HepG2 (cell line): Measurements from ENCODE around the gene APBB3. TPM values are rescaled to one million over a fixed set of nuclear protein-coding genes. Genes with fewer than 3 reads are reported as not detected.

Source experiments
- ATAC-seq: fragments of 200-7000 bp; cut with Tn5 transposase; 3 replicates; pipeline ENCODE4 v1.9.1; 2020; ENCODE audit warnings: mild to moderate bottlenecking, moderate library complexity
- BruUV-seq: library from RNA; stranded (reverse); fragments of 400-500 nt; replicated peaks from 2 replicates; lab custom pipeline; 2021; lab: Mats Ljungman, UMichigan
- CTCF ChIA-PET: fragments of 300-600 bp; formaldehyde crosslinking; extraction: SDS; loops from one replicate; lab custom pipeline; 2021; ENCODE audit warnings: low total read pairs, inconsistent platforms, low intra/inter-chr PET ratio; lab: Yijun Ruan, JAX
- POLR2A ChIA-PET: fragments of 350-600 bp; sonication (Branson Sonifier 250); formaldehyde crosslinking; loops from one replicate; lab custom pipeline; 2020; ENCODE audit warnings: antibody characterized with exemption, inconsistent platforms; lab: Yijun Ruan, JAX
- DNase-seq: peaks from one replicate; pipeline ENCODE4 v3.0.0-alpha.2; 2015; ENCODE audit warnings: low spot score
- FAIRE-seq: peaks from 3 replicates; lab custom pipeline; 2011; peaks lifted over from hg19 to GRCh38; lab: Jason Lieb, UNC
- H2AFZ ChIP-seq: one replicate; pipeline ENCODE4 v1.6.1; 2011; ENCODE audit warnings: low read length, inconsistent platforms
- H3K27ac ChIP-seq: fragments of 300-600 bp; 3 replicates; pipeline ENCODE4 v1.8.0; 2011; ENCODE audit warnings: mixed run types, mild to moderate bottlenecking, mixed read lengths, low read length, inconsistent platforms; ENCODE audit not compliant: insufficient read depth; ENCODE audit errors: extremely low read length
- H3K27me3 ChIP-seq, 2 experiments: fragments of 200-600 bp in 1 of 2; 2 replicates in 1 of 2; 3 replicates in 1 of 2; pipeline versions ENCODE4 v1.6.0 to v1.8.0; 2011; ENCODE audit warnings: low read length in 2 of 2, mild to moderate bottlenecking in 2 of 2, moderate library complexity in 2 of 2, inconsistent platforms in 1 of 2; ENCODE audit not compliant: insufficient read depth in 2 of 2, control insufficient read depth in 1 of 2
- H3K36me3 ChIP-seq, 2 experiments: fragments of 200-600 bp in 1 of 2; replicated peaks in 1 of 2; 2 replicates in 1 of 2; 3 replicates in 1 of 2; pipeline versions ENCODE4 v1.5.1 to v1.8.0; 2011; ENCODE audit warnings: low read length in 2 of 2, inconsistent platforms in 1 of 2; ENCODE audit not compliant: insufficient read depth in 2 of 2, control insufficient read depth in 1 of 2
- H3K4me1 ChIP-seq: 2 replicates; pipeline ENCODE4 v1.5.1; 2012; ENCODE audit warnings: low read length, inconsistent platforms; ENCODE audit not compliant: insufficient read depth
- H3K4me2 ChIP-seq: 2 replicates; pipeline ENCODE4 v1.6.0; 2011; ENCODE audit warnings: low read depth, low read length, inconsistent platforms
- H3K4me3 ChIP-seq, 3 experiments: fragments of 200-600 bp in 1 of 3; sonication (generic), shearing (Covaris generic) in 1 of 3; replicated peaks in 1 of 3; 2 replicates each; pipeline ENCODE4 v1.5.1; 2011 to 2016; ENCODE audit warnings: low read length in 3 of 3, inconsistent platforms in 2 of 3, low read depth in 2 of 3, mild to moderate bottlenecking in 2 of 3, control low read depth in 1 of 3, mixed read lengths in 1 of 3; ENCODE audit not compliant: insufficient read depth in 1 of 3
- H3K79me2 ChIP-seq: one replicate; pipeline ENCODE4 v1.6.1; 2011; ENCODE audit warnings: low read length, inconsistent platforms; ENCODE audit not compliant: insufficient read depth
- H3K9ac ChIP-seq: 2 replicates; pipeline ENCODE4 v1.6.0; 2011; ENCODE audit warnings: mild to moderate bottlenecking, low read depth, low read length, inconsistent platforms; ENCODE audit not compliant: insufficient read depth
- H3K9me3 ChIP-seq: 2 replicates; pipeline ENCODE4 v1.5.1; 2012; ENCODE audit warnings: mild to moderate bottlenecking, low read length
- H4K20me1 ChIP-seq: 2 replicates; pipeline ENCODE4 v1.6.0; 2011; ENCODE audit warnings: inconsistent platforms, mild to moderate bottlenecking, low read length, moderate library complexity; ENCODE audit not compliant: insufficient read depth
- ARNT ChIP-seq: fragments of 450-650 bp; IDR thresholded peaks from 2 replicates; pipeline ENCODE4 v1.6.1; 2017
- CEBPB ChIP-seq: IDR thresholded peaks from 2 replicates; pipeline ENCODE4 v1.6.1; 2011; ENCODE audit warnings: low read depth, low read length, improper control_type of control experiment, borderline replicate concordance
- DPF2 ChIP-seq: sonication (generic); formaldehyde crosslinking; IDR thresholded peaks from 2 replicates; pipeline ENCODE4 v1.4.0; 2020; ENCODE audit warnings: mild to moderate bottlenecking, low read depth, missing genetic modification reagents, borderline replicate concordance
- EED ChIP-seq: sonication (generic); formaldehyde crosslinking; IDR thresholded peaks from 2 replicates; pipeline ENCODE4 v1.5.0; 2020; ENCODE audit warnings: mild to moderate bottlenecking, missing genetic modification reagents
- ELF1 ChIP-seq: sonication (generic); formaldehyde crosslinking; IDR thresholded peaks from 2 replicates; pipeline ENCODE4 v1.4.0; 2020; ENCODE audit warnings: missing genetic modification reagents
- MAFF ChIP-seq: IDR thresholded peaks from 2 replicates; pipeline ENCODE4 v1.6.1; 2011; ENCODE audit warnings: low read depth, low read length, improper control_type of control experiment
- NONO ChIP-seq, 2 experiments: fragments of 450-650 bp in 1 of 2; sonication (generic) in 1 of 2; formaldehyde crosslinking in 1 of 2; IDR thresholded peaks in 1 of 2; conservative IDR thresholded peaks in 1 of 2; 2 replicates each; pipeline versions ENCODE4 v1.6.1 to v1.8.0; 2017 to 2022; ENCODE audit warnings: mild to moderate bottlenecking in 1 of 2, missing genetic modification reagents in 1 of 2, moderate library complexity in 1 of 2
- RBM39 ChIP-seq: fragments of 200-400 bp; formaldehyde crosslinking; IDR thresholded peaks from one replicate; pipeline ENCODE4 v1.6.1; 2018; ENCODE audit warnings: antibody characterized with exemption, mild to moderate bottlenecking, low read depth, low read length; ENCODE audit not compliant: poor library complexity, severe bottlenecking
- REL ChIP-seq: sonication (generic); formaldehyde crosslinking; conservative IDR thresholded peaks from 2 replicates; pipeline ENCODE4 v1.8.0; 2022; ENCODE audit warnings: mild to moderate bottlenecking, missing genetic modification reagents, moderate library complexity
- TEAD3 ChIP-seq: optimal IDR thresholded peaks from 2 replicates; pipeline ENCODE3; 2016; ENCODE audit warnings: borderline replicate concordance
- ZMYM4 ChIP-seq: sonication (generic); formaldehyde crosslinking; IDR thresholded peaks from 2 replicates; pipeline ENCODE4 v1.8.1; 2023; ENCODE audit warnings: mild to moderate bottlenecking, missing genetic modification reagents
- ZNF251 ChIP-seq: sonication (generic); formaldehyde crosslinking; IDR thresholded peaks from 2 replicates; pipeline ENCODE4 v1.9.0; 2021; ENCODE audit warnings: mild to moderate bottlenecking, missing genetic modification reagents
- ZNF350 ChIP-seq: sonication (generic); formaldehyde crosslinking; IDR thresholded peaks from 2 replicates; pipeline ENCODE4 v1.4.0; 2020; ENCODE audit warnings: mild to moderate bottlenecking, low read depth, missing genetic modification reagents, borderline replicate concordance
- ZNF660 ChIP-seq: sonication (generic); formaldehyde crosslinking; IDR thresholded peaks from 2 replicates; pipeline ENCODE4 v1.5.1; 2020; ENCODE audit warnings: mild to moderate bottlenecking, low read depth, missing genetic modification reagents, borderline replicate concordance
- WGBS: methylation state at CpG from one replicate; pipeline ENCODE4 v1.1.6; 2017; ENCODE audit warnings: low lambda C conversion rate; 5-methylcytosine and 5-hydroxymethylcytosine counted together
- in situ Hi-C: cut with HindIII; loops from 2 replicates; pipeline ENCODE4 v1.10.0; 2017; ENCODE audit warnings: low pct_unique_long_range_greater_than_20kb; ENCODE audit not compliant: extremely low pct_ligation_motif_present
- intact Hi-C: fragments of 100-400 bp; cut with micrococcal nuclease; formaldehyde crosslinking; loops from one replicate; pipeline ENCODE4 v1.10.0; 2022; ENCODE audit not compliant: unreplicated experiment
- polyA plus RNA-seq, 8 experiments: library from polyadenylated mRNA; depleted of rRNA in 3 of 8; stranded (reverse) in 7 of 8; unstranded in 1 of 8; fragments of >200 nt; fragmentation: Illumina TruSeq in 4 of 8; extraction: Trizol in 4 of 8; gene quantifications; 2 replicates each; pipeline versions ENCODE4 v1.2.1 to v1.2.3, GENCODE V29; 2011 to 2016; ENCODE audit warnings: low read depth in 4 of 8, missing spikeins in 1 of 8, mixed read lengths in 1 of 8; ENCODE audit not compliant: insufficient read depth in 1 of 8
- total RNA-seq, 5 experiments: library from RNA; depleted of rRNA; stranded (reverse); fragments of >200 nt; fragmentation: Illumina TruSeq; extraction: Trizol; gene quantifications; 2 replicates each; pipeline ENCODE4 v1.2.3, GENCODE V29; 2016; ENCODE audit warnings: low read depth in 1 of 5
- TF ChIP-seq, protein P1 (sequence below): sonication (generic); formaldehyde crosslinking; IDR thresholded peaks from 2 replicates; pipeline ENCODE4 v1.4.0; 2020; ENCODE audit warnings: missing genetic modification reagents, low read depth, mild to moderate bottlenecking, borderline replicate concordance
- TF ChIP-seq, protein P2 (sequence below): sonication (generic); formaldehyde crosslinking; IDR thresholded peaks from 2 replicates; pipeline ENCODE4 v1.4.0; 2020; ENCODE audit warnings: mild to moderate bottlenecking, low read depth, missing genetic modification reagents
- TF ChIP-seq, protein P3 (sequence below): IDR thresholded peaks from 2 replicates; pipeline ENCODE4 v1.6.1; 2018; ENCODE audit warnings: missing genetic modification reagents, mild to moderate bottlenecking, missing compliant biosample characterization
- TF ChIP-seq, protein P4 (sequence below): IDR thresholded peaks from 2 replicates; pipeline ENCODE4 v1.6.1; 2016

The APBB3 gene
- total and polyA plus RNA-seq, 2 of the 13 experiments (the other 11 are each of a cell fraction or from before 2014, with no cell fraction given), result 0.38 to 0.78 TPM

DNA sequence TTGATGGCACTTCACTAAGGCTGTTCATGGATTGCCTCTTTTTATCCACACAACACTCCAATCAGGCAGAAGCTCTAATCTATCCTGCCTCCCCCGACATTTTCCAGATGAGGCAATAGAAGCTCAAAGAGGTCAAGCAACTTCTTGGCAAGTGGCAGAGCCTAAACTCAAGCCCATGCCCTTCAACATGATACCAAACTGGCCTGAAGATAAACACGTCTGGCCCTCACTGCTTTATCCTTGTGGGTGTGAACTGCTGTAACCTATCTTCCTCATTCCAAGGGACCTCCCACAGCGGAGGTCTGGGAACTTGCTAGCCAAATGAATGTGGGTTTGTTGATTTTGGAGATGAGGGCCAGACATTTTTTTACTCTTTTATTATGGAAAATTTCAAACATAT, 9.8 kb upstream of the APBB3 start:
- POLR2A ChIA-PET, result no interaction called here
- Histone ChIP-seq H3K27me3 (no peaks in the 10 kb centered on the region), H3K4me1 (peaks cover 47% of the 10 kb centered on the region), H4K20me1 (no peaks in the 10 kb centered on the region), H2AFZ (peak overlapping the region; percentile 56), H3K27ac (no peak overlapping the region), H3K36me3 (no peaks in the 10 kb centered on the region), H3K4me2 (peak overlapping the region; percentile 52), H3K9ac (no peak overlapping the region), H3K4me3 (no peak overlapping the region), H3K79me2 (no peaks in the 10 kb centered on the region), H3K9me3 (no peaks in the 10 kb centered on the region)
- intact Hi-C loops (loop anchor here (2.0 kb wide), 1 partner anchor 37 kb away; no protein-coding TSS in a partner anchor), in situ Hi-C loops (no loop called here)
- WGBS, result 8% methylated on average over 3 of the region's 3 CpGs
- BruUV-seq, result no TSS peak
- CTCF ChIA-PET, result interaction anchor here (4.0 kb wide), 1 partner anchor 61 kb away, joined by 11 read pairs; no protein-coding TSS in a partner anchor
- TF ChIP-seq ZMYM4 (CRISPR knock-in tag) (no peak), ARNT (no peak), CEBPB (no peak), ZNF660 (CRISPR knock-in tag) (no peak), RBM39 (no peak), ZNF251 (CRISPR knock-in tag) (no peak), EED (no peak), MAFF (no peak), DPF2 (no peak), TEAD3 (CRISPR knock-in tag) (peak; percentile 72), REL (CRISPR knock-in tag) (no peak), ELF1 (CRISPR knock-in tag) (0 out of 2 replicates have a peak, but pooled peaks have one; percentile 9), ZNF350 (CRISPR knock-in tag) (no peak), NONO (IDR thresholded peaks at IDR 0.05) (no peak), NONO (CRISPR knock-in tag; conservative IDR thresholded peaks at IDR 0.05) (no peak)
- TF ChIP-seq, protein P1, sequence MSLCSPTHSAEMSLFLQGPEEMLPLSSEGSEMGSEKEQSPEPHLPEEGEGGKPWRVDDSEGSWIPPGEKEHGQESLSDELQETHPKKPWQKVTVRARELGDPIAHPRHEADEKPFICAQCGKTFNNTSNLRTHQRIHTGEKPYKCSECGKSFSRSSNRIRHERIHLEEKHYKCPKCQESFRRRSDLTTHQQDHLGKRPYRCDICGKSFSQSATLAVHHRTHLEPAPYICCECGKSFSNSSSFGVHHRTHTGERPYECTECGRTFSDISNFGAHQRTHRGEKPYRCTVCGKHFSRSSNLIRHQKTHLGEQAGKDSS (CRISPR knock-in tag), result no peak
- TF ChIP-seq, protein P2, sequence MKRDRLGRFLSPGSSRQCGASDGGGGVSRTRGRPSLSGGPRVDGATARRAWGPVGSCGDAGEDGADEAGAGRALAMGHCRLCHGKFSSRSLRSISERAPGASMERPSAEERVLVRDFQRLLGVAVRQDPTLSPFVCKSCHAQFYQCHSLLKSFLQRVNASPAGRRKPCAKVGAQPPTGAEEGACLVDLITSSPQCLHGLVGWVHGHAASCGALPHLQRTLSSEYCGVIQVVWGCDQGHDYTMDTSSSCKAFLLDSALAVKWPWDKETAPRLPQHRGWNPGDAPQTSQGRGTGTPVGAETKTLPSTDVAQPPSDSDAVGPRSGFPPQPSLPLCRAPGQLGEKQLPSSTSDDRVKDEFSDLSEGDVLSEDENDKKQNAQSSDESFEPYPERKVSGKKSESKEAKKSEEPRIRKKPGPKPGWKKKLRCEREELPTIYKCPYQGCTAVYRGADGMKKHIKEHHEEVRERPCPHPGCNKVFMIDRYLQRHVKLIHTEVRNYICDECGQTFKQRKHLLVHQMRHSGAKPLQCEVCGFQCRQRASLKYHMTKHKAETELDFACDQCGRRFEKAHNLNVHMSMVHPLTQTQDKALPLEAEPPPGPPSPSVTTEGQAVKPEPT (CRISPR knock-in tag), result no peak
- TF ChIP-seq, protein P3, sequence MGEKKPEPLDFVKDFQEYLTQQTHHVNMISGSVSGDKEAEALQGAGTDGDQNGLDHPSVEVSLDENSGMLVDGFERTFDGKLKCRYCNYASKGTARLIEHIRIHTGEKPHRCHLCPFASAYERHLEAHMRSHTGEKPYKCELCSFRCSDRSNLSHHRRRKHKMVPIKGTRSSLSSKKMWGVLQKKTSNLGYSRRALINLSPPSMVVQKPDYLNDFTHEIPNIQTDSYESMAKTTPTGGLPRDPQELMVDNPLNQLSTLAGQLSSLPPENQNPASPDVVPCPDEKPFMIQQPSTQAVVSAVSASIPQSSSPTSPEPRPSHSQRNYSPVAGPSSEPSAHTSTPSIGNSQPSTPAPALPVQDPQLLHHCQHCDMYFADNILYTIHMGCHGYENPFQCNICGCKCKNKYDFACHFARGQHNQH (CRISPR knock-in tag), result no peak
- TF ChIP-seq, protein P4, sequence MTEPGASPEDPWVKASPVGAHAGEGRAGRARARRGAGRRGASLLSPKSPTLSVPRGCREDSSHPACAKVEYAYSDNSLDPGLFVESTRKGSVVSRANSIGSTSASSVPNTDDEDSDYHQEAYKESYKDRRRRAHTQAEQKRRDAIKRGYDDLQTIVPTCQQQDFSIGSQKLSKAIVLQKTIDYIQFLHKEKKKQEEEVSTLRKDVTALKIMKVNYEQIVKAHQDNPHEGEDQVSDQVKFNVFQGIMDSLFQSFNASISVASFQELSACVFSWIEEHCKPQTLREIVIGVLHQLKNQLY (CRISPR knock-in tag), result no peak
- DNase-seq, result no peak
- peak; percentile 18; the same call in 1 of the 3 replicates for ATAC-seq
- FAIRE-seq, result no peak
